ENCODE results near the gene CEP85. TPM values are rescaled to one million over a fixed set of nuclear protein-coding genes. Genes with fewer than 3 reads are reported as not detected.

The CEP85 gene
- total RNA-seq, 4 donors from 2014 or later, result 1.8 to 14.0 (median 5.3) TPM

DNA sequence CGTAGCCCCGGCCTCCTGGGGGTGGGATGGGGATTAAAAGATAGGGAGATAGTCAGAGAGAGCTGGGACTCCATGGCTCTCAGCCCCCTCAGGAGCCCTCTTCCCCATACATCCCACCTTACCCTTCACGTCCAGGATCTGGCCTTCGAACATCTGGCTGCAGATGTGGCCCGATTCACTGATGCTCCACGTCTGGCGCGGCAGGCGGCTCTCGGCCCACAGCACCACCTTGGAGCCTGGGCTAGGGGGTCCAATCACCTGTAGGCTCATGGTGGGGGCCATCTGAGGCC is 88.0 kb downstream of the CEP85 start:
- H3K27me3 ChIP-seq, result no peaks in the 10 kb centered on the region
- no peaks in the 10 kb centered on the region for H3K4me1 ChIP-seq
- H3K36me3 ChIP-seq, result no peaks in the 10 kb centered on the region
- H3K4me3 ChIP-seq, result no peak overlapping the region
- no peaks in the 10 kb centered on the region for H3K9me3 ChIP-seq
- no peak for TF ChIP-seq POLR2A (IDR thresholded peaks at IDR 0.05)
- TF ChIP-seq, protein P1, sequence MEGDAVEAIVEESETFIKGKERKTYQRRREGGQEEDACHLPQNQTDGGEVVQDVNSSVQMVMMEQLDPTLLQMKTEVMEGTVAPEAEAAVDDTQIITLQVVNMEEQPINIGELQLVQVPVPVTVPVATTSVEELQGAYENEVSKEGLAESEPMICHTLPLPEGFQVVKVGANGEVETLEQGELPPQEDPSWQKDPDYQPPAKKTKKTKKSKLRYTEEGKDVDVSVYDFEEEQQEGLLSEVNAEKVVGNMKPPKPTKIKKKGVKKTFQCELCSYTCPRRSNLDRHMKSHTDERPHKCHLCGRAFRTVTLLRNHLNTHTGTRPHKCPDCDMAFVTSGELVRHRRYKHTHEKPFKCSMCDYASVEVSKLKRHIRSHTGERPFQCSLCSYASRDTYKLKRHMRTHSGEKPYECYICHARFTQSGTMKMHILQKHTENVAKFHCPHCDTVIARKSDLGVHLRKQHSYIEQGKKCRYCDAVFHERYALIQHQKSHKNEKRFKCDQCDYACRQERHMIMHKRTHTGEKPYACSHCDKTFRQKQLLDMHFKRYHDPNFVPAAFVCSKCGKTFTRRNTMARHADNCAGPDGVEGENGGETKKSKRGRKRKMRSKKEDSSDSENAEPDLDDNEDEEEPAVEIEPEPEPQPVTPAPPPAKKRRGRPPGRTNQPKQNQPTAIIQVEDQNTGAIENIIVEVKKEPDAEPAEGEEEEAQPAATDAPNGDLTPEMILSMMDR (IDR thresholded peaks at IDR 0.05), result no peak
- intact Hi-C loops (cut with DNase I; ENCODE audit: low total_unique reads), result loop anchor here (5.0 kb wide), 1 partner anchor 40 kb away; the partner anchor contains the start of gene SH3BGRL3
- no peak overlapping the region for H3K27ac ChIP-seq
- DNase-seq, result no peak

DNA sequence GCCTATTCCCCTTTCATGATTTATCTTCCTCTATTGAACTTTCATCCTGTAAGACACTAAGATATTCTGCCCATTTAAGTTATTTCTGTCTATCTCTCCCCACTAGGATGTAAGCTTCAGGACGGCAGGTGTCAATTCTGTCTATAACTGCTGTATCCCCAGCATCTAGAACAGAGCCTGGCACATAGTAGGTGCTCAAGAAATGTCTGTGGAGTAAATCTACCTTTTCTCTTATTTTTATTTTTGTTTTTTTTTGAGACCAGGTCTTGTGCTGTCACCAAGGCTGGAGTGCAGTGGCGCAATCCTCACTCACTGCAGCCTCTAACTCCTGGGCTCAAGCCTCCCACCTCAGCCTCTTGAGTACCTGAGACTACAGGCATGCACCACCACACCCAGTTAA is 89.4 kb downstream of the CEP85 start:
- H3K27me3 ChIP-seq, result no peaks in the 10 kb centered on the region
- no peaks in the 10 kb centered on the region for H3K9me3 ChIP-seq
- no peak overlapping the region for H3K4me3 ChIP-seq
- H3K4me1 ChIP-seq, result no peaks in the 10 kb centered on the region
- intact Hi-C loops (cut with DNase I; ENCODE audit: low total_unique reads), result loop anchor here (5.0 kb wide), 1 partner anchor 41 kb away; the partner anchor contains the start of gene SH3BGRL3
- no peak overlapping the region for H3K27ac ChIP-seq
- DNase-seq, result no peak
- no peak for TF ChIP-seq POLR2A (IDR thresholded peaks at IDR 0.05)
- TF ChIP-seq, protein P1 (IDR thresholded peaks at IDR 0.05), result no peak
- no peaks in the 10 kb centered on the region for H3K36me3 ChIP-seq

DNA sequence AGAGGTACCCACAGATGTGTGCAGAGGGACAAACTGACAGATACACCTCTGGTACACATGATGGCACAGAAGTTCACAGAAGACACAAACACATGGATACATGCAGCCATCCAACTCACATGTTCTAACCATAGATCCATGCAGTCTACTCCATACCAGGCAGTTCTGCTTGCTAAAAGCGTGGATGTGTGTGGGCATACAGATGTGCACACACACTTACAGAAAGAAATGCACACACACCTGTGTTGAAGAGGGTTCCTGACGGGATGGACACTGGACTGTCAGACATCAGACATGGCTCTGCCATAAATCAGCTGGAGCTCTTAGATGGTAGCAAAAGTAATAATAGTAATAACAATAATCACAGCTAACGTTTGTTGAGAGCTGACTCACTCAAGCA is 90.5 kb downstream of the CEP85 start:
- H3K36me3 ChIP-seq, result no peaks in the 10 kb centered on the region
- no peak overlapping the region for H3K27ac ChIP-seq
- no peak for TF ChIP-seq POLR2A (IDR thresholded peaks at IDR 0.05)
- intact Hi-C loops (cut with DNase I; ENCODE audit: low total_unique reads), result loop anchor here (5.0 kb wide), 1 partner anchor 42 kb away; the partner anchor contains the start of gene SH3BGRL3
- H3K4me1 ChIP-seq, result no peaks in the 10 kb centered on the region
- no peaks in the 10 kb centered on the region for H3K27me3 ChIP-seq
- DNase-seq, result no peak
- no peak overlapping the region for H3K4me3 ChIP-seq
- no peaks in the 10 kb centered on the region for H3K9me3 ChIP-seq

DNA sequence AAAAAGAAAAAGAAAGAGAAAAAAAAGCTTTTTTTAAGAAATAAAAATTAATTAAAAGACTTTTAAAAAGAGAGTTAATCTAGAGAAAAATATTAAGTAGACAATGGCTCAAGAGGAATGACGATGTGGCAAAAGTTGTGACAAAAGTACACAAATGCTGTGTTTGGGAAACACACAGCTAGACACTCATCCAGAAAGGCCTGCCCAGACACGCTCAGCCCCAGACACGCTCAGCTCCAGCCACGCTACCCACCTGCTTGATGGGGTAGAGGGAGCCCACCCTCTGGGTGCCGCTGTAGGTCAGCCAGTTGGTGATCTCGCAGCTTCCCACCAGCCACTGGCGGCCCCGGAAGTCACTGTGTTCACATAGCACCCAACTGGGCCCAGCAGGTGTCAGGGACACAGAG is 94.0 kb downstream of the CEP85 start:
- no peak for DNase-seq
- intact Hi-C loops (cut with DNase I; ENCODE audit: low total_unique reads), result no loop called here
- Histone ChIP-seq H3K4me1 (no peaks in the 10 kb centered on the region), H3K36me3 (no peaks in the 10 kb centered on the region), H3K9me3 (no peaks in the 10 kb centered on the region), H3K27ac (no peak overlapping the region), H3K4me3 (no peak overlapping the region), H3K27me3 (no peaks in the 10 kb centered on the region)
- no peak for TF ChIP-seq POLR2A (IDR thresholded peaks at IDR 0.05)
- TF ChIP-seq, protein P1 (IDR thresholded peaks at IDR 0.05), result no peak

Other genes starting within 250 kb of the CEP85 start
- gene PAFAH2, start 236.1 kb upstream of the CEP85 start, total RNA-seq, result 10 to 100 TPM in 1 of 4 donors, 1 to 10 TPM in 3; 6.2 to 12.3 (median 9.2) TPM
- 1 to 10 TPM in 2 of 4 donors, under 1 TPM in 1, not detected in 1; 0.26 to 2.7 (median 1.7) TPM for gene EXTL1, start 212.4 kb upstream of the CEP85 start, total RNA-seq
- under 1 TPM in 2 of 4 donors, not detected in 2; 0.07 to 0.49 TPM for gene SLC30A2, start 188.1 kb upstream of the CEP85 start, total RNA-seq
- 1 to 10 TPM in 1 of 4 donors, under 1 TPM in 1, not detected in 2; 0.77 to 5.4 TPM for gene TRIM63, start 166.6 kb upstream of the CEP85 start, total RNA-seq
- gene PDIK1L, start 122.4 kb upstream of the CEP85 start, total RNA-seq, result 10 to 100 TPM; 13.8 to 95.6 (median 20.9) TPM
- 10 to 100 TPM in 2 of 4 donors, 1 to 10 TPM in 2; 3.2 to 21.0 (median 14.0) TPM for gene FAM110D, start 75.1 kb upstream of the CEP85 start, total RNA-seq
- not detected for gene C1orf232, start 65.2 kb upstream of the CEP85 start, total RNA-seq
- 10 to 100 TPM in 3 of 4 donors, 1 to 10 TPM in 1; 7.9 to 27.1 (median 16.3) TPM for gene ZNF593, start 64.3 kb upstream of the CEP85 start, total RNA-seq
- gene ZNF593OS, start 62.4 kb upstream of the CEP85 start, total RNA-seq, result not detected
- 10 to 100 TPM in 2 of 4 donors, 1 to 10 TPM in 1, under 1 TPM in 1; 0.29 to 13.3 (median 7.2) TPM for gene CNKSR1, start 56.7 kb upstream of the CEP85 start, total RNA-seq
- gene CATSPER4, start 43.6 kb upstream of the CEP85 start, total RNA-seq, result not detected
- gene SH3BGRL3, start 45.9 kb downstream of the CEP85 start, total RNA-seq, result 10 to 100 TPM in 3 of 4 donors, 1 to 10 TPM in 1; 5.0 to 86.6 (median 52.3) TPM
- gene UBXN11, start 72.4 kb downstream of the CEP85 start, total RNA-seq, result 10 to 100 TPM in 3 of 4 donors, 1 to 10 TPM in 1; 7.4 to 36.5 (median 13.4) TPM
- gene CD52, start 83.8 kb downstream of the CEP85 start, total RNA-seq, result 1 to 10 TPM in 1 of 4 donors, not detected in 3; 7.8 TPM
- 1 to 10 TPM in 1 of 4 donors, not detected in 3; 3.0 TPM for gene CRYBG2, start 119.9 kb downstream of the CEP85 start, total RNA-seq
- gene ZNF683, start 138.6 kb downstream of the CEP85 start, total RNA-seq, result not detected
- under 1 TPM in 1 of 4 donors, not detected in 3; 0.14 TPM for gene LIN28A, start 176.6 kb downstream of the CEP85 start, total RNA-seq
- 10 to 100 TPM in 3 of 4 donors, 1 to 10 TPM in 1; 7.1 to 42.6 (median 26.6) TPM for gene DHDDS, start 198.1 kb downstream of the CEP85 start, total RNA-seq
- gene HMGN2, start 238.2 kb downstream of the CEP85 start, total RNA-seq, result 100 to 1,000 TPM in 3 of 4 donors, 10 to 100 TPM in 1; 46.1 to 489 (median 201) TPM